Measurements from ENCODE around the gene TNPO3. TPM values are rescaled to one million over a fixed set of nuclear protein-coding genes. Genes with fewer than 3 reads are reported as not detected.
A peak's percentile ranks its signal among the peaks of the same experiment; 100 is the strongest.

The TNPO3 gene
- total and polyA plus RNA-seq, 4 donors = 41.6 to 56.8 (median 44.7) TPM

GRCh38 chr7:129030440-129030839 lies 24.5 kb downstream of the TNPO3 start:
- H3K27me3 ChIP-seq (ENCODE audit: control insufficient read depth, insufficient read depth, low read length) = no peaks in the 10 kb centered on the region
- no peak overlapping the region for H3K4me3 ChIP-seq (ENCODE audit: low read depth, low read length)
- no peak for DNase-seq (ENCODE audit: low read depth in 4 of 6, low spot score in 6 of 6)
- H3K27ac ChIP-seq (ENCODE audit: low read depth, low read length) = no peak overlapping the region
- H3K36me3 ChIP-seq (ENCODE audit: control insufficient read depth, insufficient read depth, low read length) = peaks cover 19% of the 10 kb centered on the region
- no CpG with 5 or more reads among the region's 3 CpGs for WGBS (ENCODE audit: insufficient coverage)
- H3K4me1 ChIP-seq (ENCODE audit: control insufficient read depth, insufficient read depth, low read length) = no peaks in the 10 kb centered on the region
- peaks cover 2% of the 10 kb centered on the region for H3K9me3 ChIP-seq (ENCODE audit: control insufficient read depth, insufficient read depth, low read length)

GRCh38 chr7:129024125-129024524 lies 30.8 kb downstream of the TNPO3 start:
- no peak for DNase-seq (ENCODE audit: low read depth in 4 of 6, low spot score in 6 of 6)
- no peaks in the 10 kb centered on the region for H3K27me3 ChIP-seq (ENCODE audit: control insufficient read depth, insufficient read depth, low read length)
- 100% methylated on average over 1 of the region's 3 CpGs for WGBS (ENCODE audit: insufficient coverage)
- H3K4me1 ChIP-seq (ENCODE audit: control insufficient read depth, insufficient read depth, low read length) = no peaks in the 10 kb centered on the region
- no peak overlapping the region for H3K4me3 ChIP-seq (ENCODE audit: low read depth, low read length)
- H3K9me3 ChIP-seq (ENCODE audit: control insufficient read depth, insufficient read depth, low read length) = no peaks in the 10 kb centered on the region
- H3K36me3 ChIP-seq (ENCODE audit: control insufficient read depth, insufficient read depth, low read length) = peaks cover 3% of the 10 kb centered on the region
- no peak overlapping the region for H3K27ac ChIP-seq (ENCODE audit: low read depth, low read length)

- no peak overlapping the region for H3K4me3 ChIP-seq (ENCODE audit: low read depth, low read length)
- H3K4me1 ChIP-seq (ENCODE audit: control insufficient read depth, insufficient read depth, low read length) = no peaks in the 10 kb centered on the region
- no CpG with 5 or more reads among the region's 2 CpGs for whole genome bisulfite sequencing (ENCODE audit: insufficient coverage)
- H3K27ac ChIP-seq (ENCODE audit: low read depth, low read length) = no peak overlapping the region
- no peaks in the 10 kb centered on the region for H3K27me3 ChIP-seq (ENCODE audit: control insufficient read depth, insufficient read depth, low read length)
- no peaks in the 10 kb centered on the region for H3K9me3 ChIP-seq (ENCODE audit: control insufficient read depth, insufficient read depth, low read length)
- DNase-seq (ENCODE audit: low read depth in 4 of 6, low spot score in 6 of 6) = no peak
- peaks cover 3% of the 10 kb centered on the region for H3K36me3 ChIP-seq (ENCODE audit: control insufficient read depth, insufficient read depth, low read length)
These were observed 33.3 kb downstream of the TNPO3 start for GRCh38 chr7:129021656-129022055.

GRCh38 chr7:129017933-129018538 lies 36.9 kb downstream of the TNPO3 start:
- Histone ChIP-seq H3K4me1 (ENCODE audit: control insufficient read depth, insufficient read depth, low read length) (no peaks in the 10 kb centered on the region), H3K27ac (ENCODE audit: low read depth, low read length) (no peak overlapping the region), H3K36me3 (ENCODE audit: control insufficient read depth, insufficient read depth, low read length) (peaks cover 18% of the 10 kb centered on the region), H3K4me3 (ENCODE audit: low read depth, low read length) (no peak overlapping the region), H3K9me3 (ENCODE audit: control insufficient read depth, insufficient read depth, low read length) (no peaks in the 10 kb centered on the region), H3K27me3 (ENCODE audit: control insufficient read depth, insufficient read depth, low read length) (no peaks in the 10 kb centered on the region)
- 93% methylated on average over 2 of the region's 4 CpGs for WGBS (ENCODE audit: insufficient coverage)
- no peak for DNase-seq (ENCODE audit: low read depth in 4 of 6, low spot score in 6 of 6)

GRCh38 chr7:129017264-129017663 lies 37.6 kb downstream of the TNPO3 start:
- Histone ChIP-seq H3K9me3 (ENCODE audit: control insufficient read depth, insufficient read depth, low read length) (no peaks in the 10 kb centered on the region), H3K4me3 (ENCODE audit: low read depth, low read length) (no peak overlapping the region), H3K36me3 (ENCODE audit: control insufficient read depth, insufficient read depth, low read length) (peaks cover 18% of the 10 kb centered on the region), H3K27ac (ENCODE audit: low read depth, low read length) (no peak overlapping the region), H3K4me1 (ENCODE audit: control insufficient read depth, insufficient read depth, low read length) (no peaks in the 10 kb centered on the region), H3K27me3 (ENCODE audit: control insufficient read depth, insufficient read depth, low read length) (no peaks in the 10 kb centered on the region)
- 100% methylated on average over 1 of the region's 2 CpGs for WGBS (ENCODE audit: insufficient coverage)
- no peak for DNase-seq (ENCODE audit: low read depth in 4 of 6, low spot score in 6 of 6)

- no peak overlapping the region for H3K4me3 ChIP-seq (ENCODE audit: low read depth, low read length)
- DNase-seq (ENCODE audit: low read depth in 4 of 6, low spot score in 6 of 6) = no peak
- H3K4me1 ChIP-seq (ENCODE audit: control insufficient read depth, insufficient read depth, low read length) = no peaks in the 10 kb centered on the region
- no peaks in the 10 kb centered on the region for H3K27me3 ChIP-seq (ENCODE audit: control insufficient read depth, insufficient read depth, low read length)
- peaks cover 22% of the 10 kb centered on the region for H3K36me3 ChIP-seq (ENCODE audit: control insufficient read depth, insufficient read depth, low read length)
- H3K9me3 ChIP-seq (ENCODE audit: control insufficient read depth, insufficient read depth, low read length) = no peaks in the 10 kb centered on the region
- WGBS (ENCODE audit: insufficient coverage) = no CpG with 5 or more reads among the region's 6 CpGs
- H3K27ac ChIP-seq (ENCODE audit: low read depth, low read length) = no peak overlapping the region
These were observed 40.3 kb downstream of the TNPO3 start for GRCh38 chr7:129014501-129015101.

GRCh38 chr7:129013048-129013724 lies 41.7 kb downstream of the TNPO3 start:
- Histone ChIP-seq H3K36me3 (ENCODE audit: control insufficient read depth, insufficient read depth, low read length) (peaks cover 20% of the 10 kb centered on the region), H3K27me3 (ENCODE audit: control insufficient read depth, insufficient read depth, low read length) (no peaks in the 10 kb centered on the region), H3K9me3 (ENCODE audit: control insufficient read depth, insufficient read depth, low read length) (no peaks in the 10 kb centered on the region), H3K27ac (ENCODE audit: low read depth, low read length) (no peak overlapping the region), H3K4me1 (ENCODE audit: control insufficient read depth, insufficient read depth, low read length) (no peaks in the 10 kb centered on the region), H3K4me3 (ENCODE audit: low read depth, low read length) (no peak overlapping the region)
- no CpG with 5 or more reads among the region's 4 CpGs for WGBS (ENCODE audit: insufficient coverage)
- no peak for DNase-seq (ENCODE audit: low read depth in 4 of 6, low spot score in 6 of 6)

- H3K36me3 ChIP-seq (ENCODE audit: control insufficient read depth, insufficient read depth, low read length) = peaks cover 22% of the 10 kb centered on the region
- WGBS (ENCODE audit: insufficient coverage) = no CpG with 5 or more reads among the region's 1 CpG
- H3K27ac ChIP-seq (ENCODE audit: low read depth, low read length) = no peak overlapping the region
- DNase-seq (ENCODE audit: low read depth in 4 of 6, low spot score in 6 of 6) = no peak
- H3K27me3 ChIP-seq (ENCODE audit: control insufficient read depth, insufficient read depth, low read length) = no peaks in the 10 kb centered on the region
- H3K9me3 ChIP-seq (ENCODE audit: control insufficient read depth, insufficient read depth, low read length) = no peaks in the 10 kb centered on the region
- no peak overlapping the region for H3K4me3 ChIP-seq (ENCODE audit: low read depth, low read length)
- H3K4me1 ChIP-seq (ENCODE audit: control insufficient read depth, insufficient read depth, low read length) = no peaks in the 10 kb centered on the region
These were observed 42.3 kb downstream of the TNPO3 start for GRCh38 chr7:129012641-129013040.

GRCh38 chr7:129010075-129010474 lies 44.8 kb downstream of the TNPO3 start:
- Histone ChIP-seq H3K4me3 (ENCODE audit: low read depth, low read length) (no peak overlapping the region), H3K4me1 (ENCODE audit: control insufficient read depth, insufficient read depth, low read length) (no peaks in the 10 kb centered on the region), H3K9me3 (ENCODE audit: control insufficient read depth, insufficient read depth, low read length) (no peaks in the 10 kb centered on the region), H3K27ac (ENCODE audit: low read depth, low read length) (no peak overlapping the region), H3K27me3 (ENCODE audit: control insufficient read depth, insufficient read depth, low read length) (no peaks in the 10 kb centered on the region), H3K36me3 (ENCODE audit: control insufficient read depth, insufficient read depth, low read length) (peaks cover 16% of the 10 kb centered on the region)
- DNase-seq (ENCODE audit: low read depth in 4 of 6, low spot score in 6 of 6) = no peak
- WGBS (ENCODE audit: insufficient coverage) = 83% methylated on average over 1 of the region's 3 CpGs

GRCh38 chr7:129009437-129009836 lies 45.5 kb downstream of the TNPO3 start:
- WGBS (ENCODE audit: insufficient coverage) = 100% methylated on average over 1 of the region's 3 CpGs
- Histone ChIP-seq H3K4me3 (ENCODE audit: low read depth, low read length) (no peak overlapping the region), H3K36me3 (ENCODE audit: control insufficient read depth, insufficient read depth, low read length) (peaks cover 16% of the 10 kb centered on the region), H3K9me3 (ENCODE audit: control insufficient read depth, insufficient read depth, low read length) (no peaks in the 10 kb centered on the region), H3K4me1 (ENCODE audit: control insufficient read depth, insufficient read depth, low read length) (no peaks in the 10 kb centered on the region), H3K27ac (ENCODE audit: low read depth, low read length) (no peak overlapping the region), H3K27me3 (ENCODE audit: control insufficient read depth, insufficient read depth, low read length) (no peaks in the 10 kb centered on the region)
- DNase-seq (ENCODE audit: low read depth in 4 of 6, low spot score in 6 of 6) = peak in 1 of 6 donors; percentile 35

Data from spinal cord (tissue), 10 donors.